ENCODE results near the gene ETFDH.
"Not testable (repeated sequence)": the region's sequence is repeated elsewhere in the genome, so short reads cannot be mapped to it uniquely, and the experiment has no call there.

The ETFDH gene

GRCh38 chr4:158649111-158649680 is 22.9 kb upstream of the ETFDH start:
- DNase-seq (ENCODE audit: low spot score) = no peak
- no peak for TF ChIP-seq CTCF (IDR thresholded peaks at IDR 0.05; ENCODE audit: extremely low read depth, missing control alignments)

DNA sequence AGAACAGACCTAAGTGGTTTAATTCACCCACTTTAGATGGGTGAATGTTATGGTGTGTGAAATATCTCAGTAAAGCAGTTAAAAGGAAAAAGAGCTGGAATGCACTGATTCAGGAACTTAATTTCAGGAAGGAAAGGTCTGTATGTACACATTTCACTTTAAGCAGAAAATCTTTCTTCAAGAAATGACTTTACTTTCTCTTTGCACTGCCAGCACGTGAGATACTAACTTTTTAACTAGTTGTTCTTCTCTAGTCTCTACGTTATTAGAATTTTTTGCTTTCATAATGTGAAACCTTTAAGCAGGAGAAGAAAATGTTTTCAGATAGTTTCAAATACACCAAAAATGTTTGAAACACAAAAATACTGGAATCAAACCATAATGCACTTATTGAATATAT is 19.2 kb upstream of the ETFDH start:
- TF ChIP-seq CTCF (IDR thresholded peaks at IDR 0.05; ENCODE audit: extremely low read depth, missing control alignments) = no peak
- no peak for DNase-seq (ENCODE audit: low spot score)

DNA sequence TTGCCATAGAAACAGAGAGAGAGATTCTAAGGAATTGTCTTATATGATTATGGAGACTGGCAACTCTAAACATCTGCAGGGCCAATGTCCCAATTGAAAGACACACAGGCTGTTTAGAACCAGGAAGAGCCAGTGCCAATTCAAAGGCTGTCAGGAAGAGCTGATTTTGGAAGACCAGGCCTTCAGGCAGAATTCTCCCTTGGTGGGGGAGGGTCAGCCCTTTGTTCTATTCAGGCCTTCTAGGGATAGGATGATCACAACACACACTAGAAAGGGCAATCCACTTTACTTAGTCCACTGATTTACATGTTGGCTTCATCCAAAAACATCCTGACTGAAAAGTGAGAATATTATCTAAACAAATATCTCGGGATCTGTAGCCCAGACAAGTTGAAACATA is 15.7 kb upstream of the ETFDH start:
- no peak for TF ChIP-seq CTCF (IDR thresholded peaks at IDR 0.05; ENCODE audit: extremely low read depth, missing control alignments)
- DNase-seq (ENCODE audit: low spot score) = no peak

DNA sequence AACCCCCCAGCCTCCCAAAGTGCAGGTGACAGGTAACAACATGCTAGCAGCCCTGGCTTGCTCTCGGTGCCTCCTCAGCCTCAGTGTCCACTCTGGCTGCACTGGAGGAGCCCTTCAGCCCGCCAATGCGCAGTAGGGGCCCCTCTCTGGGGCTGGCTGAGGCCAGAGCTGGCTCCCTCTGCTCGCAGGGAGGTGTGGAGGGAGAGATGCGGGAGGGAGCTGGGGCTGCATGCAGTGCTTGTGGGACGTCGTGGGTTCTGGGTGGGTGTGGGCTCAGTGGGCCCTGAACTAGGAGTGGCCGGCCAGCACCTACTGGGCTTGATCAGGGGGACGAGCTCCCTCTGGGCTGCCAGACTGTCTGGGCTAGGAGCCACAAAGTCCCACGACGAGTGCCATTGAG is 14.8 kb upstream of the ETFDH start:
- no peak for DNase-seq (ENCODE audit: low spot score)

DNA sequence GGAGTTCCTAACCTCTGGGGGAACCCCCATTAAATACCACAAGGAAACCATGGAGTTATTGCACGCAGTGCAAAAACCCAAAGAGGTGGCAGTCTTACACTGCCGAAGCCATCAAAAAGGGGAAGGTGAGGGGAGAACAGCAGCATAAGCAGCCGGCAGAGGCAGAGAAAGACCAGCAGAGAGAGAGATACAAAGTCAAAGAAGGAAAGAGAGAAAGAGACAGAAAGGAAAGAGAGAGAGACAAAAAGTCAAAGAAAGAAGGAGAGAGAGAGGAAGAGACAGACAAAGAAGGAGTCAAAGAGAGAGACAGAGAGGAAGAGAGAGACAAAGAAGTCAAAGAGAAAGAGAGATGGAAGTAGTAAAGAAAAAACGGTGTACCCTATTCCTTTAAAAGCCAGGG is 8.8 kb upstream of the ETFDH start:
- DNase-seq (ENCODE audit: low spot score) = not testable (repeated sequence)

More for the DNA sequence above, 14.8 kb upstream of the ETFDH start:
- TF ChIP-seq CTCF (IDR thresholded peaks at IDR 0.05; ENCODE audit: extremely low read depth, missing control alignments) = no peak

GRCh38 chr4:158663707-158664625 is 8.1 kb upstream of the ETFDH start:
- DNase-seq (ENCODE audit: low spot score) = not testable (repeated sequence)

- no peak for TF ChIP-seq CTCF (IDR thresholded peaks at IDR 0.05; ENCODE audit: extremely low read depth, missing control alignments)
Measured at GRCh38 chr4:158664806-158665205, 7.3 kb upstream of the ETFDH start.

DNA sequence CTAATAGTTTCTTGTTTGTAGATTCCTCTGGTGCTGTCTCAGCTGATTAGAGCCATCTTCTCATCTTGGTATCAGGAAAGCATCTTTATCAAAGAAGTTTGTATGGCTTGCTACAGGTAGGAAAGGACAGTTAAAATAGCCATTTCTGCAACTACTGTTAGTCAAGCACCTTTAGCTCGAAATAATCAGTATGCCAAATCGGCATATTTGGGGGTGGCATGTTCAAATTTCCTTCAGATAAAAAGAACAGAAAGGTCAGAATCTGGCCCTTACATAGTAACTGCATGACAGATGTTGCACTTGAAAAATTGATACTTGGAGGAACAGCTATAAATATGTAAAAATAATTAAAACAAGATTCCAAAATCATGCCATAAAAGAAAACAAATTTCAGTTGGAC is 5.2 kb upstream of the ETFDH start:
- TF ChIP-seq CTCF (IDR thresholded peaks at IDR 0.05; ENCODE audit: extremely low read depth, missing control alignments) = no peak
- no peak for DNase-seq (ENCODE audit: low spot score)

More at GRCh38 chr4:158664806-158665205, 7.3 kb upstream of the ETFDH start:
- no peak for DNase-seq (ENCODE audit: low spot score)

Measured in GM20000 (cell line).